Lung microvascular endothelial cell (primary cell): ENCODE results near the gene CNTFR. TPM values are rescaled to one million over a fixed set of nuclear protein-coding genes. Genes with fewer than 3 reads are reported as not detected.
"Not testable (repeated sequence)": the region's sequence is repeated elsewhere in the genome, so short reads cannot be mapped to it uniquely, and the experiment has no call there.

Source experiments
- DNase-seq, 2 donors: peaks; one replicate each; pipeline versions ENCODE4 v3.0.0 to v3.0.0-alpha.2; 2010; ENCODE audit warnings: low read depth in 2 of 2
- total RNA-seq: library from RNA; depleted of rRNA; stranded (reverse); fragments of >200 nt; gene quantifications from 2 replicates; pipeline ENCODE4 v1.2.1, GENCODE V29; 2014

Gene CNTFR
- not detected in 2 replicates for total RNA-seq

- DNase-seq: no peak
Observed at GRCh38 chr9:34589636-34590380, at the start of gene CNTFR. Gene CNTFR (minus strand): TSS chr9:34589724. CDS start chr9:34568981, 20,743 bp downstream.

- DNase-seq: not testable (repeated sequence)
Observed at GRCh38 chr9:34639322-34639721, 49.8 kb upstream of the CNTFR start.

- DNase-seq: no peak
Observed at GRCh38 chr9:34638138-34638445, 48.6 kb upstream of the CNTFR start.

- DNase-seq: peak; percentile 93
Observed at GRCh38 chr9:34637356-34638137, 48.0 kb upstream of the CNTFR start, which contains the start of gene SIGMAR1. Gene SIGMAR1 (minus strand): TSS chr9:34637787. CDS start chr9:34637697, 90 bp downstream.

GRCh38 chr9:34636791-34637355 lies 47.3 kb upstream of the CNTFR start:
- no peak for DNase-seq

GRCh38 chr9:34635556-34635955 lies 46.0 kb upstream of the CNTFR start:
- DNase-seq: no peak

GRCh38 chr9:34634551-34635248 lies 45.2 kb upstream of the CNTFR start:
- DNase-seq: peak in 1 of 2 donors; percentile 30

- peak; percentile 71 to 74 for DNase-seq
Observed at GRCh38 chr9:34633851-34634550, 44.5 kb upstream of the CNTFR start.

GRCh38 chr9:34633166-34633565 lies 43.6 kb upstream of the CNTFR start:
- DNase-seq: no peak

GRCh38 chr9:34630402-34631154 lies 41.1 kb upstream of the CNTFR start:
- no peak for DNase-seq

GRCh38 chr9:34629491-34629808 lies 39.9 kb upstream of the CNTFR start:
- no peak for DNase-seq

- no peak for DNase-seq
Observed at GRCh38 chr9:34628656-34629490, 39.3 kb upstream of the CNTFR start, which contains the start of gene ARID3C. Gene ARID3C (minus strand): TSS chr9:34629066. CDS start chr9:34628014, 1,052 bp downstream.

GRCh38 chr9:34627716-34628655 lies 38.5 kb upstream of the CNTFR start:
- no peak for DNase-seq

GRCh38 chr9:34625186-34625486 lies 35.6 kb upstream of the CNTFR start:
- no peak for DNase-seq

GRCh38 chr9:34624475-34625185 lies 35.1 kb upstream of the CNTFR start:
- no peak for DNase-seq

- no peak for DNase-seq
Observed at GRCh38 chr9:34623374-34624235, 34.1 kb upstream of the CNTFR start.
